GM18517 (cell line): ENCODE measurements around the gene TRIM45.
A peak's percentile ranks its signal among the peaks of the same experiment; 100 is the strongest.
"Not testable (repeated sequence)": the region's sequence is repeated elsewhere in the genome, so short reads cannot be mapped to it uniquely, and the experiment has no call there.

Experiments used
- ATAC-seq: cut with Tn5 transposase; IDR thresholded peaks from one replicate; pipeline ENCODE4 v1.9.1; 2021; ENCODE audit warnings: mild to moderate bottlenecking, moderate library complexity; ENCODE audit not compliant: unreplicated experiment

The TRIM45 gene, protein sequence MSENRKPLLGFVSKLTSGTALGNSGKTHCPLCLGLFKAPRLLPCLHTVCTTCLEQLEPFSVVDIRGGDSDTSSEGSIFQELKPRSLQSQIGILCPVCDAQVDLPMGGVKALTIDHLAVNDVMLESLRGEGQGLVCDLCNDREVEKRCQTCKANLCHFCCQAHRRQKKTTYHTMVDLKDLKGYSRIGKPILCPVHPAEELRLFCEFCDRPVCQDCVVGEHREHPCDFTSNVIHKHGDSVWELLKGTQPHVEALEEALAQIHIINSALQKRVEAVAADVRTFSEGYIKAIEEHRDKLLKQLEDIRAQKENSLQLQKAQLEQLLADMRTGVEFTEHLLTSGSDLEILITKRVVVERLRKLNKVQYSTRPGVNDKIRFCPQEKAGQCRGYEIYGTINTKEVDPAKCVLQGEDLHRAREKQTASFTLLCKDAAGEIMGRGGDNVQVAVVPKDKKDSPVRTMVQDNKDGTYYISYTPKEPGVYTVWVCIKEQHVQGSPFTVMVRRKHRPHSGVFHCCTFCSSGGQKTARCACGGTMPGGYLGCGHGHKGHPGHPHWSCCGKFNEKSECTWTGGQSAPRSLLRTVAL

DNA sequence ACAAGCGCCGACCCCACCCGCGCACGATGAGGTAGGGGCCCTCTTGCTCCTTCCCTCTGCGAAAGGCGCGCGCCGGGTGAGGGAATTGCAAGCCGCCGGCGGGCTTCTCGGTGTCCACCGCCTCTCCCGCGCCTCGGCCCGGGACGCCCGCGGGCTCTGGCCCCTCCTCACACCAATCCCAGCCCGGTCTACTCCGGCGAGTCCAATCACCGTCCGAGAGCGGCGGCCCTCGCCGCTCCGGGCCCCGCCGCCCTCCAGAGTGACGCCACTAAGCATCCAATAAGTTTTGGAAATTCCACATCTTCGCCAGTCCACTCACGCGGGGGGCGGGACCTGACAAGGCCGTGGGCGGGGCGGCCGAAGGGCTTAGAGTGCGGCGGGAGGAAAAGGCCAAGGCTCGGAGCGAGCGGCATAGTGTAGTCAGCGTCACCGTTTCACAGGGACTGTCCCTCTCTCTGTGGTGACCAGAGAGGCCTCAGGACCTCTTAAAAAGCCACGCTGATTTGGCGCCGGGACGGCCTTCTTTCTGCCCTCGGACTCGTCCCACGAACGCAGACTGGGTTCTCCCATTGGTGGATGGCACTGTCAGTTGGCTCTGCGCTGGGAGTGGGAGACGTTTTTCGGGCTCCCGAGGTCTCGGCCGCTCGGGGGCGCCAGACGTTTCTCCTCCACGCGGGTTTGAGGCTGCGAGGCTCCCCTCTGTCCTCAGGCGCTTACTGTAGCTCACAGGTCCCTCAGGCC is at the start of gene TRIM45:
Gene TRIM45, minus strand, starts transcription at position 161 of the 741 bp plus-strand sequence. CDS start 548 bp downstream, outside the sequence.
- peak; percentile 86 for ATAC-seq

DNA sequence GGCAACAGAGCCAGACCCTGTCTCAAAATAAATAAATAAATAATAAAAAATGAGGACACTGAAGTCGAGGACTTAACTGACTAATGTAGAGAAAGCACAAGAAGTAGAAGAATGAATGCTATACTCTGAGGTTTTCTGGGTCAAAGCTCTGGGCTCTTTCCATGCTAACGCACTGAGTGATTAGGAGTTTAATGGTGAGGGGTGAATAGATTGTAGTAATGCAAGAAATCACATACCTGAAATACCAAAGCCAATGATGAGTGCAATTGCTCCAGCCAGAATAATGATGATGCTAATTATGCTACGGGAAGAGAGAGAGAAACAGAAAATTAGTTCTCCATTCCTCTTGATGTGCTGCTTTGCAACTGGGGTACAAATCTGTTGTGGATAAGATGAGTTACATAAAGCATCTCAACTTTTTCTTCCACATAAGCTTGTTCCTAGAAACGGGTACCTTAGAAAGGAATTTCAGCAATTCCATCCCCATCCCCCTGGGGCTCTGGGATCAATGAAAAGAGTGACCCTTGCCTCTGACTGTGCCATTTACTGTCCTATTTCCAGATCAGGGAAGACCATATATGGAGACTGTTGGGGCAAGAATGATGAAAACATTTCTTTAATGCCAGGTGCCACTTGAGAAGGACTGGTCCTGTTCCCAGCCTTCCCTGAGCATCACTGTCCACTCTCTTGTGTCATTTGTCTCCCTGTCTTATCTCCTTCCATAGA is 48.5 kb upstream of the TRIM45 start:
- ATAC-seq, result no peak

GRCh38 chr1:117167402-117167801 is 45.9 kb upstream of the TRIM45 start:
- no peak for ATAC-seq

DNA sequence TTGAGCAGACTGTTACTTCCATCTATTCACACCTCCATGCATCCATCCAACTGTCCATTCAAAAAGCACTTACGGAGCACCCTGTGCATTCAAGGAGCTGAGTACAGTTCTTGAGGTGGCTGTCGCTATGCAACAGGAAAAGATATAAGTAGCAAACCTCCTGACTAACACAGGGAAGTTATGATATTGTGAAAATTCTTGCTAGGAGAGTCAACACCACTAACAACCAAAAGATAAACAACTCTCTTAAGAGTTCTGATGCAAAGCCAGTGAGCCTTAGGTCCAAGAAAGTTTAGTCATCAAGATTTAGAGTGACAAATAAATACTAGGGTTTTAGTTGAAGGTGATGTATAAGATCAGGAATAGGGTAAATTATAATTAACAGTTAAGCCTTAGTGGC is 44.5 kb upstream of the TRIM45 start:
- ATAC-seq, result no peak

DNA sequence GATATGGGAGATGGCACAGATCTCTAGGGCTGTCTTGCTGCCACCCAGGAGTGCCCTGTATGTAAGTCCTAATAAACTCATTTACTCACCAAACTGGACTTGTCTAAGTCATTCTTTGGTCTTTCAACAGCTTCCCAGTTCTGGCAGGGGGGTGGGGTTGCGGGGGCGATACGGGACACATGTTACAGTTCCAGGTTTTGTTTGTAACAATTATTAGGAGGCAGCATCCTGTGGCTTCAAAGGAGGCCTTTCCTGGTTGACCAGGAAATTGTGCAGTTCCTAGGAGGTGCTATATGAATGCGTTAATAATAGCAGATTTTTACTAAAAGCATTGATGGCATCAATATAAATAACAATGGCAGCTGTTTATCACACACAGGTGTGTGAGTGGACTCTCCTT is 42.7 kb upstream of the TRIM45 start:
- ATAC-seq, result no peak

- ATAC-seq, result no peak
Measured at GRCh38 chr1:117162816-117163215, 41.3 kb upstream of the TRIM45 start.

DNA sequence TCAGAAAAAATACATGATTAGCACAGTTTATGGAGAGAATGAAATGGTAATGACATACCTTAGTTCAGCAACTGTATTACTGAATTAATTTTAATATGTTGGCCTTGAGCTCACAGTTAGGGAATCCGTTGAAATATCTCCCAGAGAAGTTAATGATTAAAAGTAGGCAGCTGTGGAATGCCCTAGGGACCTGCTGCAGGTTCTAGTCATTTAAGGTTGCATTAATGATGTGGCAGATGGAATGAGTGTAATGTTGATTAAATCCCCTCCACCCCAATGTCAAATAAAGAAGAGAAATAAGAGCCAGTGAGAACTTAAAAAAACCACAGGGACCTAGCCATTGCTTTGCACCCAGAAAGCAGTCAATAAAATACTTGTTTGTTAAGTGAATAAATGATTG is 40.3 kb upstream of the TRIM45 start:
- ATAC-seq, result no peak

- ATAC-seq, result not testable (repeated sequence)
Measured at GRCh38 chr1:117151305-117151704, 29.8 kb upstream of the TRIM45 start.

DNA sequence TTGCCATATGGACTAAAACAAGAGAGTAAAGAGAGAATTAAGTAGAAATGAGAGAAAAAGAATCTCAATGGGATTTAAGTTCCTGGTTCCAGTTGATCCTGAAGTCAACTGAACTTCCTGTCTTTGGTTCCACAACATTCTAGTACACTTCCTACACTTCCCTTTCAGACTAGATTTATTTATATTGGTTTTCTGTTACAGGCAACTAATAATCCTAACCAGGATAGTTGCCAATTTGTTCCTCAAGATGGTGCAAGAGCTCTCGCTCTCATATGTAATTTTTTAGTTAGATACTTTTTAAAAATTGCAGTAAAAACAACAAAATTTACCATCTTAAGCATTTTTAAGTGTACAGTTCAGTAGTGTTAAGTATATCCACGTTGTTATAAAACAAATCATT is 28.8 kb upstream of the TRIM45 start:
- ATAC-seq, result no peak

DNA sequence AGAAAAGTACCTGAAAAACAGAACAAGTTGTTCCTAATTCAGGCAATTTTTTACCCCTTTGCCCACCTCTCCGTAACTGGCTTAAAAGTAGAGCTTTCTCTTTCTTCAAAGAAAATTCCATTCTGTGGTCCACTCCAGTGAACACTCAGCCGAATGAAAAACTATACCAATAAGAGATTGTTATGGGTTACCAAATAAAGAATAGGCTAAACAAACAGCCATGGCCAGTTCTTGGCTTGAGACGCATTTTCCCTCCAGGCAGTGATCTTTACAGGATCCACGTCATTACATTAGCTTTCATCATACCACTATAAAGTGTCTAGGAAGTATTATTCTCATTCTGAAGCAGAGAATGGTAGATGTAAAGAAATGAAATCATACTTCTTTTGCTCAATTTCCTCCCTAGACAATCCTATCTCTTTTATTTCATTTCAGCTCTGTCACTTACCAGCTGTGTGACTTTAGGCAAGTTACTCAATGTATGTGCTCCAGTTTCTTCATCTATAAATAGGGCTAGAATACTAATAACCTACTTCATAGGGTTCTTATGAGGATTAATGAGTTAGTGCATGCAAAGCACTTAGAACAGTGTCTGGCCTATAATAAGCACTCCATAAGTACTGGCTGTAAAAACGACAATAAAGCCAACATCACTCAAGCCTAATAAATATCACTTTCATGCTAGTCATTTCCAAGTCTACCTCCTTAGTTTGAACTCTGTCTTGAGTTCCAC is 26.5 kb upstream of the TRIM45 start:
- no peak for ATAC-seq

- no peak for ATAC-seq
Measured at GRCh38 chr1:117147341-117147831, 25.8 kb upstream of the TRIM45 start.

DNA sequence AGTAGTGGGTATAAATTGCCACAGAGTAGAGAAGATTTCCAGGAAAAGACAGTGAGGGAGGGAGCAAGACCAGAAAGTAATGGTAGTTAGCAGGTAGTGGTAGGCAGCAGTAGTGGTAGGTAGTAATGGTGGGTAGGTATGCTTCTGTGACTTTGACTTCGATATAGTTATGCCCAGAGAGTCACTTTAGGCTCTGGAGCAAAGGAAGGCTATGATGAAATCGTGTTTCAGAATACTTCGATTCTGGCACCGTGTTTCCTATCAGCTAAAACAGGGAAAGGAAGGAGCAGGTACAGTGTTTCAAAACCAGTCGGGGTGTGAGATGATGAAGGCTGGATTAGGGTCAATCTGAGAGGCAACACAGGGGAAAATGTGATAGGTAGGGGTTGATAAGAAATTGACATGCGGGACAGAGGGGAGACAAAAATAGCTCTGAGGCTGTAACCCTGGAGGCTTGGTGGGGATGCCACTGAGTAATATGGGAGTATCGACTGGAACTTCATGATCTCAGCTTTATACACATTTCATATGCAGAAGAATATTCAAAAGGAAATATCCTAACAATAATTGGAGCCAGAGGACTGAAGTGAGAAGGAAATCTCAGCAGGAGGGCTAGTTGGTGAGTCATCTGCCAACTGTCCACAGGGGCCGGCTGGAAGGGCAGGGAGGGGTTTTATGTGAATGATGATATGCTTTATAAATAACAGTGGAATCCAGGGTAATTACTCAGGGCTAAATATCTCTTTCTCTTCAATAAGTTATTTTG is 25.2 kb upstream of the TRIM45 start:
- no peak for ATAC-seq

GRCh38 chr1:117146072-117146471 is 24.5 kb upstream of the TRIM45 start:
- no peak for ATAC-seq

DNA sequence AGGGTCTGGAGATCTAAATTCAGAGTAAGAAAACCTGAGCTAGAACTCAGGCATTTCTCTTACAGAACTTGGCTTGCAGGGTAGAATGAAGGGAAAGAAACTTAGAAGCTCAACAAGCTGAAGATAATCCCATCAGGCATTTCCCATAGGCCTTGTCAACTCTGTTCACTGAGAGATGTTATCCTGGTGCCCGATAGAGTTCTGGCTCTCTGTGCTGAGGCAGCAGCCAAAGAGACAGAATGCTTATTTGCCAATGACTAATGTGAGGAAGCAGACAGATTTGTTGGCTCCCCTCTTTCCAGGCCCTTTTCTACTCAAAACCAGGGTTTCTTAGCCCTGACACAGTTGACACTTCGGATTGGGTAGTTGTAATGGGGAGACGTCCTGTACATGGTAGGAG is 22.3 kb upstream of the TRIM45 start:
- no peak for ATAC-seq

GRCh38 chr1:117143172-117143571 is 21.6 kb upstream of the TRIM45 start:
- ATAC-seq, result no peak

DNA sequence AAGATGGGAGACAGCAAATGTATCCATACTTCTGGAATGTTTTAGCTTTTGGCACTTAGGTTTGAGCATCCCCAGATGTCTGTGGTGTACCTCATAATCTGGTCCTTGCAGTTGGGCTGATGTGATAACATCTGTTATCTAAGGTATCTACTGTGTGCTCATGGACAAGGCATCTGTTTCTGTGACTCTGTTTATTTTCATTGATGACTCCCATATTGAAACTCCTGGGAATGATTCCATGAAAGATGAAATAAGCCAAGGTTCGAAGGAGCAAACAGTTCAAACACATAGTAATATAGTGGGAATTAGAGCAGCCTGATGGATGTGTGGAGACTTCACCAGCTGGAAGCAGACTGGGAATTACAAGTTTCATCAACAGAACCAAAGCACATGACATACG is 20.7 kb upstream of the TRIM45 start:
- no peak for ATAC-seq

DNA sequence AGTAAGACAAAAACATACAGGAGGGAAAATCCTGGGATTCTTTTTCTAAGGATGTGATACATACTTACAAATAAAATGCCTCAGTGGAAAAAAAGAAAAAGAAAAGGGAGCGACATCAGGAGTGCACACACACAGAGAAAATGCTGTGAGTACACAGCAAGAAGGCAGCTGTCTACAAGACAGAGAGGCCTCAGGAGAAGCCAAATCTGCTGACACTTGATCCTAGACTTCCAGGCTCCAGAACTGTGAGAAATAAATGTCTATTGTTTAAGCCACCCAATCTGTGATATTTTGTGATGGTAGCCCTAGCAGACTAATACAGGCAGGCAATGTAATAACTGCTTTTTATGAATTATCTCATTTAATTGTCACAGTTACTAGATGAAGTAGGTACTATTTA is 17.0 kb upstream of the TRIM45 start:
- no peak for ATAC-seq

GRCh38 chr1:117138106-117138505 is 16.6 kb upstream of the TRIM45 start:
- ATAC-seq, result no peak

DNA sequence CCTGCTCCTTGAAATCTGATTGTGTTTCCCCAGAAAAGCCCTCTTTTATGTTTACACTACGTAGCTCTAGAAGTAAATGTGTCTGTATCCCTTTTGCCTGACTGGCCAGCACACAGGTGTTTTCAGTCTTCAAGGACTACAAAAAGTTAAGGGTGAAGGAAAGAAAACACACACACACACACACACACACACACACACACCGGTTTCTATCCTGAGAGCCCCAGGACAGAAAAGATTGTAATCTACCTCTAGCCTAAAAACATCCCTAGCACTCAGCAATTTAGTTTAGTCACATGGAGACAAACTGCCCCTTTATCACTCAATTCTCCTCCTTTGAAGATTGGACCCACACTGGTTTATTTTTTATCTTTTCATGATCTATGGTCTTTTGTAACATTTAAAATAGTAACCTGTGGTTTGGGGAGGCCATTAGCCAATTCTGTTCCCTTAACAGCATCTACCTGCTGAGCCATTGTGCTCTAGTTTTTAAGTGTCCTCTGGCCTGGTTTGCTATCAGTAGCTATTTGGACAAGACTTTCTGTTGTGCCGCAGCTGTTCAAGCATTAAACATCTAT is 15.8 kb upstream of the TRIM45 start:
- ATAC-seq, result no peak
